Aorta (tissue), 5 donors: Measurements from ENCODE around the gene AMFR. TPM values are rescaled to one million over a fixed set of nuclear protein-coding genes. Genes with fewer than 3 reads are reported as not detected.

ENCODE experiments used
- ATAC-seq: fragments of 200-7000 bp; cut with Tn5 transposase; one replicate; pipeline ENCODE4 v1.9.1; 2022; ENCODE audit warnings: moderate library complexity; ENCODE audit not compliant: low FRiP score
- DNase-seq, 2 donors: peaks; one replicate each; pipeline ENCODE4 v3.0.0-alpha.2; 2020
- H3K27ac ChIP-seq, 2 donors: one replicate each; pipeline ENCODE4 v1.5.1; 2013; ENCODE audit warnings: low read length in 2 of 2, mild to moderate bottlenecking in 2 of 2, moderate library complexity in 2 of 2, control low read depth in 1 of 2, inconsistent platforms in 1 of 2, low read depth in 1 of 2
- H3K27me3 ChIP-seq, 2 donors: one replicate each; pipeline ENCODE4 v1.6.1; 2013; ENCODE audit warnings: control low read depth in 1 of 2, low read length in 1 of 2, mild to moderate bottlenecking in 1 of 2, moderate library complexity in 1 of 2; ENCODE audit not compliant: insufficient read depth in 2 of 2, control insufficient read depth in 1 of 2
- H3K36me3 ChIP-seq, 2 donors: one replicate each; pipeline ENCODE4 v1.6.1; 2013; ENCODE audit warnings: control low read depth in 1 of 2, low read length in 1 of 2, mild to moderate bottlenecking in 1 of 2; ENCODE audit not compliant: insufficient read depth in 2 of 2, control insufficient read depth in 1 of 2
- H3K4me1 ChIP-seq, 2 donors: one replicate each; pipeline ENCODE4 v1.6.1; 2013; ENCODE audit warnings: low read length in 2 of 2, control low read depth in 1 of 2, mild to moderate bottlenecking in 1 of 2, moderate library complexity in 1 of 2; ENCODE audit not compliant: insufficient read depth in 2 of 2, control insufficient read depth in 1 of 2
- H3K4me3 ChIP-seq, 2 donors: one replicate each; pipeline ENCODE4 v1.5.1; 2013; ENCODE audit warnings: low read length in 2 of 2, control low read depth in 1 of 2, mild to moderate bottlenecking in 1 of 2
- H3K9me3 ChIP-seq: one replicate; pipeline ENCODE4 v1.6.1; 2013; ENCODE audit warnings: mild to moderate bottlenecking, low read length; ENCODE audit not compliant: control insufficient read depth
- WGBS, 2 donors: extraction: QIAGEN DNeasy Blood & Tissue Kit; methylation state at CpG; one replicate each; pipeline ENCODE4 v1.1.7; 2013; 5-methylcytosine and 5-hydroxymethylcytosine counted together
- intact Hi-C, 2 donors: fragments of 100-400 bp; cut with DNase I; formaldehyde crosslinking; loops; one replicate each; pipeline versions ENCODE4 v1.14.2 to v1.15.0; 2022
- polyA plus RNA-seq, 2 donors: library from polyadenylated mRNA; stranded (reverse); fragments of 200-250 nt; gene quantifications; one replicate each; pipeline ENCODE4 v1.2.3, GENCODE V29; 2013
- total RNA-seq, 2 donors: library from RNA; stranded (reverse); fragmentation: NEBNext Ultra II Directional; extraction: Animal tissue kit (Norgen Biotek cat#: 25700); gene quantifications; one replicate each; pipeline ENCODE4 v1.2.1, GENCODE V29; 2021
- donor health status: healthy with polysubstance abuse.
- donor health status: Bipolar disorder and iron deficiency.
- donor health status: DM: no; HTN: no; CAD: no.
- donor health status: DM: no; HTN: no; CAD: no.
- donor health status: DM: yes; HTN: yes; CAD: no.

Gene AMFR
- total and polyA plus RNA-seq, 4 donors: 34.6 to 124 (median 88.8) TPM

DNA sequence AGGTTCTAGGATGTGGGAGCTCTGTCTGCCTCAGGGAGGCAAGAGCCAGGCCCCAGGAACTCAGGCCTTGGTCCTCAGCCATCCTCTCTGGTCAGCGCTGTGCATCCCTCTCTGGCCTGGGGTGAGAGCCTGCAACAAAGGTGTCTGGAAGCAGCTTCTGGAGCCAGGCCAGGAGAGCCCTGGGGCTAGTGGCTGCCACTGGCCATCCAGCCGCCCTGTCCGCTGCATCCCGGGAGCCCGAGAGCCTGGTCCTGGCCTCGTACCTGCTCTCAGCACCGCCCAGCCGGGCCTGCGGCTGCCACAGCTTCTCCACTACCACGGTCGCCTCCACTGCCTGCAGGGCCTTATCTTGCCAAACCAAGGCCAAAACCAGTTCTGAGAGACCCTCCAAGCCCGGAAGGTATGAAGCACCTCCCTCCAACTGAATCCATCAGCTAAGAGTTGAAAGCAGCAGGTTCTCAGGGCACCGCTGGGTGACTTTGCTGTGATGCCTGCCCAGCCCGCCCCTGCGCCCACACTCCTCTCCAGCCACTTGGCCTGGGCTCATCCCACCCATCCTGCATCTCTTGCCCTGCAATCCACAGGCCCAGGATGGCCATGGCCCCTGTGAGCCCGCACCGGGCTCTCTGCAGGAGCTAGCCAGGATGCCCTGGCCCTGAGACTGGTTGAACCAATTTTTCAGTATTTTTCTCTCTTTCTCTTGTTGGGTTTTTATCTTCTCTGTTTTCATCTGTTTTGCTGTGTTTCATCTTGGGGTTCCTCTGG lies 85.7 kb downstream of the AMFR start:
- ATAC-seq (no peak), DNase-seq (no peak)
- intact Hi-C loops: no loop called here
- Histone ChIP-seq H3K9me3 (no peaks in the 10 kb centered on the region), H3K4me1 (no peaks in the 10 kb centered on the region), H3K27ac (no peak overlapping the region), H3K27me3 (no peaks in the 10 kb centered on the region), H3K36me3 (no peaks in the 10 kb centered on the region), H3K4me3 (no peak overlapping the region)
- WGBS, 2 donors: 95% methylated on average over 16 to 17 of the region's 17 CpGs

DNA sequence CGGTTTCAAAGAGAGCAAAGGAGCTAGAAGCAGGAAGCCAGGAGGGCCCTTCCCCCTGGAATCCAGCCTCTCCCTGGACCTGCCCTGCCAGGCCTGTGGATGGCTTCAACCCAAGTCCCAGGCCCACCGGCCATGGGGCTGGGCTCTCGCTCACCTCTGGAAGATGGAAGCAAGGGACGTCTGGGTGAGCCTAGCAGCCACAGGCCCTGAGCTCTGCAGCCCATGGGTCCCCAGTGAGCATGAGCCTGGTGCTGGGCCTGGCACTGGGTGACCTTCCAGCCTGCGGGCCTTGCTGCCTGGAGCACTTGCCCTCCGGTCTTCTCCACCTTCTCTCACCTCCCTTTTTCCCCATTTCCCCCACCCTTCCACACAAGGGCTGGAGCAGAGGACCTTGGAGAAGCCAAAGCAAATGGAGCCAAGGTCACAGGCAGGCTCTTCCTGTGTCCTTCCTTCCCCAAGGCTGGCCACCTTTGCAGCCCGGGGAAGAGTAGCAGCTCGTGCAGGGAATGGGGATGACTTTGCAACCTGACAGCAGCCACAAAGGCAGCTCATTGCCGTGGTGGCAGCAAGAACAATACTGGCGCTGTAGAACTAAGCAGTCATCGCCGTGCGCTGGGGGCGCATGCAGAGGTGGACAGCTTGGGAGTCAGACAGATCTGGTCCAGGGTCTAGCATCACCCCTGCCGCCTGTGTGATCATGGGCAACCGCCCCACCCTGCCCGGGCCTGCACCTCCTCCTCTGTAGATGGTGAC lies 86.6 kb downstream of the AMFR start:
- Histone ChIP-seq H3K4me1 (no peaks in the 10 kb centered on the region), H3K9me3 (no peaks in the 10 kb centered on the region), H3K27me3 (no peaks in the 10 kb centered on the region), H3K36me3 (no peaks in the 10 kb centered on the region), H3K27ac (no peak overlapping the region), H3K4me3 (no peak overlapping the region)
- intact Hi-C loops: no loop called here
- DNase-seq (no peak), ATAC-seq (no peak)
- 92 to 93% methylated on average over 17 of the region's 17 CpGs for WGBS, 2 donors

DNA sequence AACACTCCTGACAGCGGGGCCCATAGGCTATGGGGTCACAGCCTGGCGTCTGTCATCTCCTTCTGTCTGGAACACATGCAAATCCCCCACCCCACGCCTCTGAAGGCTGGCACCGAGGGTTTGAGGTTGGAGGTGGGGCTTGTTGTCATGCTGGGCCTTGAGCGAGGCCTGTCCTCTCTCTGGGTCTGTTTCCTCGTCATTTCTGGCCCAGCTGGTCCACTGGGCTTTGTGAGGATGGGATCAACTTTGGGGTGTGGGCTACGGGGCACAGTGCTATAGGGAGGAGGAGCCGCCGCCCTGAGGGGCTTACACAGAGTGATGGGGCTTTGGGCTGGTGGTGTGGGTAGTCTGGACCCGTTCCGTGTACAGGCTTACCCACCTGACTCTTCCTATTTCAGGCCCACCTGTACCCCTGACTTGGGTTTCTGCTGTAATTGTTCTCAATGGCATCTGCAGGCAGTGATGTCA lies 87.5 kb downstream of the AMFR start:
- Histone ChIP-seq H3K36me3 (no peaks in the 10 kb centered on the region), H3K9me3 (no peaks in the 10 kb centered on the region), H3K27ac (no peak overlapping the region), H3K4me1 (no peaks in the 10 kb centered on the region), H3K4me3 (no peak overlapping the region), H3K27me3 (no peaks in the 10 kb centered on the region)
- no peak for ATAC-seq
- intact Hi-C loops: no loop called here
- DNase-seq: peak in 1 of 2 donors; percentile 42
- 88 to 92% methylated on average over 11 of the region's 11 CpGs for WGBS, 2 donors

DNA sequence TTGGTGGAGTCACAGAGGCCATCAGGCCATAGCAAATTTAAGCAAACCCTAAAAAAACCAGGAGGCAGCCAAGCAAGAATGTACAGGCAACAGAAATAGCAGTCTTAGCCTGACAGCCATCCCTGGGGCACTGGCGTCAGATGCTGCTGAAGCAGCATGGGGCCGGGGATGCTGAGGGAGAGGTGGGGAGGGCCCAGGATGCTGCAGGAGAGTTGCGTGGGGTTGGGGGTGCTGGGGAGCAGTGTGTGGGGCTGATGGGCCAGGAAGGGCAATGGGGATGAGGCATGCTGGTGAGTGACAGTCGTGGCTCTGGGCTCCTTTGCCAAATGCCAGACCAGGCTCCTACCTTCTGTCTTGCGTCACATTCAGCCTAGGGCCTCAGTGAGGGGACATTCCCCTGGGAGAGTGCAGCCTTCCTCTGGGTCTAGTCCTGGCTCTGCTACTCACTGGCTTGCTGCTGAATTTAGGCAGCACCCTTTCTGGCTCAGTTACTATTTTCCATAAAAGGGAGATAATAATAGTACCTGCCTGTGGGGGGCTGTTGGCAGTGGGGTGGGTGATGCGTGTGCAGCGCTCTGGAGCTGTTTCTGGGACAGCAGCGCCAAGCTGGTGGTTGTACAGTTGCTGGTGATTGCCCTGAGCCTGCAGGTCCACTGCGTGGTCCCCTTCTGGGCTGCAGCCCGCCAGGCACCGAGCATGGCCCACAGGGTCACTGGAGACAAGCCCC lies 88.1 kb downstream of the AMFR start:
- WGBS, 2 donors: 83 to 88% methylated on average over 11 of the region's 11 CpGs
- no peaks in the 10 kb centered on the region for H3K4me1 ChIP-seq
- no peaks in the 10 kb centered on the region for H3K27me3 ChIP-seq
- H3K4me3 ChIP-seq: no peak overlapping the region
- H3K9me3 ChIP-seq: no peaks in the 10 kb centered on the region
- H3K27ac ChIP-seq: no peak overlapping the region
- ATAC-seq (no peak), DNase-seq (peak in 1 of 2 donors; percentile 64)
- H3K36me3 ChIP-seq: no peaks in the 10 kb centered on the region
- intact Hi-C loops: no loop called here

DNA sequence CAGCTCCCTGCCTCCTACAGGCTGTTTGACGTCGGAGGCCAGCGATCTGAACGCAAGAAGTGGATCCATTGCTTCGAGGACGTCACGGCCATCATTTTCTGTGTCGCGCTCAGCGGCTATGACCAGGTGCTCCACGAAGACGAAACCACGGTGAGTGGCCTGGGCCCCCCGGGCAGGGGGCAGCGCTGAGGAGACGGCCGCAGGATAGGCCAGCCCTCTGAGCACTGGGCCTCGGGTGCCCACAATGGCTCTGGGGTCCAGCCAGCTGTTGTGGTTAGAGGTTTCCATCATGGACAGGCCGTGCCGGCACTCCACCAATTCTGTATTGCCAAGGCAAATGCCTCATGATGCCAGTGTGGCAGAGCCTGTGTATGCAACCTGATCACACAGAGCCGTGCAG lies 88.6 kb downstream of the AMFR start:
- H3K4me3 ChIP-seq: no peak overlapping the region
- DNase-seq (peak in 1 of 2 donors; percentile 70), ATAC-seq (no peak)
- no peak overlapping the region for H3K27ac ChIP-seq
- H3K27me3 ChIP-seq: no peaks in the 10 kb centered on the region
- no peaks in the 10 kb centered on the region for H3K4me1 ChIP-seq
- no peaks in the 10 kb centered on the region for H3K36me3 ChIP-seq
- intact Hi-C loops: no loop called here
- WGBS, 2 donors: 91 to 94% methylated on average over 21 of the region's 21 CpGs
- H3K9me3 ChIP-seq: no peaks in the 10 kb centered on the region

DNA sequence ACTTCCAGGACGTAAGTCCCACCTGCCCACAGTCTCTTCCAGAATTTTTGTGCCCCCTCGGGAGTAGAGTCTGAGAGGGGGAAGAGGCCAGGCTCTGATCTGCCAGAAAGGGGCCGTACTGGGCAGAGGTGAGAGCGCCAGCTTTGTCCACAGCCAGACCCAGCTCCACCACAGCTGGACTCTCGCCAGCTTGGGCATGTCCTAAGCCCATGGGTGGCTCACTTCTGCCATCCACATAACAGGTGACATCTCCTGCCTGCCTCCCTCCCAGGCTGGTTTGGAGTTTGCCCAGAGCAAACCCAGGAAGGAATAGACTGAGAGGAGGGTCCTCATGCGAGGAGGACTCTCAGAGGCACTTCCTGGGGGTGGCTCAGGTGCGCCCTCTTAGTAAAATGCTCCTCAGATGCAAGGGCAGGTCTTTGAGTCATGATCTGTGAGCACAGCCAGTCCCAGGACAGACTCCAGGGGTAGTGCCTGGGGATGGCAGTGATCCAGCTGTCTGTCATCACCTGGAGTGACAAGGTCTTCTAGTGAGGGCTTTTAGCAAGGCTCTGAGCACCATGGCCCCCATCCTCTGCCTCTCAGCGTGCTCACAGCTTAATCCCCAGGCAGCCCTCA lies 89.2 kb downstream of the AMFR start:
- no peaks in the 10 kb centered on the region for H3K9me3 ChIP-seq
- H3K36me3 ChIP-seq: no peaks in the 10 kb centered on the region
- no peak for ATAC-seq
- H3K4me1 ChIP-seq: no peaks in the 10 kb centered on the region
- WGBS, 2 donors: 88 to 91% methylated on average over 8 of the region's 8 CpGs
- DNase-seq: no peak
- no peaks in the 10 kb centered on the region for H3K27me3 ChIP-seq
- intact Hi-C loops: no loop called here
- no peak overlapping the region for H3K27ac ChIP-seq
- H3K4me3 ChIP-seq: no peak overlapping the region

DNA sequence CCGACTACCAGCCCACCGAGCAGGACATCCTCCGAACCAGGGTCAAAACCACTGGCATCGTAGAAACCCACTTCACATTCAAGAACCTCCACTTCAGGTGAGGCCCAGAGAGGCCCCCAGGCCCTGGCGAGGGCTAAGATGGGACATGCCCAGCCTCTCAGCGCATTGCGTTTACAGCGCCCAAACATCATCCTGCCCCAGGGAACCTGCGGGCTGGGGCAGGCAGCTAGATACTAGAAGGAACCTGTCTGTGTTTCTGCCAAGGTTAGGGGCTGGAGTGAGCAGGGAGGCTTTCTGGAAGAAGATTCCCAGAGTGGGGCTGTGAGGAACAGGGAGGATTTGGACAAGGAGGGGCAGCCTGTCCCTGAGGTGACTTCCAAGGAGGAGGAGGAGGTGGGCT lies 90.6 kb downstream of the AMFR start:
- intact Hi-C loops: no loop called here
- Histone ChIP-seq H3K4me1 (no peaks in the 10 kb centered on the region), H3K27ac (no peak overlapping the region), H3K27me3 (no peaks in the 10 kb centered on the region), H3K36me3 (no peaks in the 10 kb centered on the region), H3K9me3 (no peaks in the 10 kb centered on the region), H3K4me3 (no peak overlapping the region)
- WGBS, 2 donors: 86 to 91% methylated on average over 9 of the region's 9 CpGs
- ATAC-seq (no peak), DNase-seq (no peak)

DNA sequence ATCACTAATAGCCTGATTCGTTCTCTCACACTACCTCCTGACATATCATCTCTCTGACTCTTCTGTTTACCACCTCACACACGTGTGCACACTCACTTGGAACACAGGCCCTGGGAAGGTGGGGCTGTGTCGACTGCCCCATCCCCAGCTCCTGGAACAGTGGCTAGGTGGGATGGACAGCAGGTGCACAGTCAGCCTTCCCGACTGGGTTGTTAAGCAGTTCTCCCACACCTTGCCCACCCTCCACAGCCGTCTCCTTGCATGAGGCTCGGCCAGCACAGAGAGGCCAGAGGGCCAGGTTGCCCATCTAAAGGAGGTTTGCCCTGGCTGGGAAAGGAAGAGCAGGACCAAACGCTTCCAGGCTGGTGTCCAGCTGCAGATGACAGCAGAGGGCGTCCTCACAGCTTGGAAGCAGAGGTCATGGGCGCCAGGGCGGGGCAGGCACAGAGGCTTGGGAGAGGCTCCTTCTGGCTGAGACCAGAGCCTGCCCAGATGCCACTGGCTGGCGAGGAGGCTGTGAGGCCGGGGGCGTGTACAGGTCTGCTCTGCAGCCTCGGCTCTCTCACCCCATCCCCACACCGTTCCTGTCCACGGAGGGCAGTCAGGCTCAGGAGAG lies 92.8 kb downstream of the AMFR start:
- intact Hi-C loops: no loop called here
- H3K27me3 ChIP-seq: no peaks in the 10 kb centered on the region
- peak; percentile 6 for ATAC-seq
- no peaks in the 10 kb centered on the region for H3K9me3 ChIP-seq
- no peaks in the 10 kb centered on the region for H3K36me3 ChIP-seq
- WGBS, 2 donors: 68 to 79% methylated on average over 16 of the region's 16 CpGs
- H3K4me1 ChIP-seq: no peaks in the 10 kb centered on the region
- peak in 1 of 2 donors; percentile 70 for DNase-seq
- H3K4me3 ChIP-seq: no peak overlapping the region
- no peak overlapping the region for H3K27ac ChIP-seq
